Activated CD4-positive, alpha-beta T cell treated with anti-CD3 and anti-CD28 coated beads, Interleukin-2, amount 50 U/mL, for 16 hours (primary cell): Measurements from ENCODE around the gene MYL9.
A peak's percentile ranks its signal among the peaks of the same experiment; 100 is the strongest.
"Not testable (repeated sequence)": the region's sequence is repeated elsewhere in the genome, so short reads cannot be mapped to it uniquely, and the experiment has no call there.

ENCODE experiments used
- DNase-seq: peaks from one replicate; pipeline ENCODE4 v3.0.0-alpha.2; 2020

MYL9 gene

DNA sequence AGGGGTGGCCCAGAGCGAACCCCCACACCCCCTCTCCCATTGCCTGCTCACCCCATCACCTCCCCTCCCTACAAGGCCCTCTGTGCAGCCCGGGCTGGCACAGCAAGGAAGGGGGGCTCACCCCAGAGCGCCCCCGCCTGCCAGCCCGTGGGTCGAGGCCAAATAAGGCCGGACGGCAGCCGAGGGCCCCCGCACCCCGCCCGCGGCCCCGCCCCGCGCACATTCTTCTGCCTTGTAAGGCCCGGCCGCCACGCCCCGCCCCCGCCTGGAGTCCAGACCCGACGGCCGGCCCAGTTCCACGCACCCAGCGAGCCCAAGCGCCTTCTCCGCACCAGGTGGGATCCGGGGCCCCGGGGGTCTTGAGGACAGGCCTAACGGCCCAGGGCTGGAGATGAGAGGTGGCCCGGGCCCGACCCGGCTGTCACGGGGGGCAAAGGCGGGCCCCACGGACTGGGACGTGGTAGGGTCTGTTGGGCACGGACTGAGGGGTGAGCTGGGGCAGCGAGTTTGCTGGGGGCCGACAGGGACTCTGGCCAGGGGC, at the start of gene MYL9:
Gene MYL9 (plus strand): TSS at position 293 of the 541 bp plus-strand sequence. CDS start 3,366 bp downstream, outside the sequence.
- no peak for DNase-seq

DNA sequence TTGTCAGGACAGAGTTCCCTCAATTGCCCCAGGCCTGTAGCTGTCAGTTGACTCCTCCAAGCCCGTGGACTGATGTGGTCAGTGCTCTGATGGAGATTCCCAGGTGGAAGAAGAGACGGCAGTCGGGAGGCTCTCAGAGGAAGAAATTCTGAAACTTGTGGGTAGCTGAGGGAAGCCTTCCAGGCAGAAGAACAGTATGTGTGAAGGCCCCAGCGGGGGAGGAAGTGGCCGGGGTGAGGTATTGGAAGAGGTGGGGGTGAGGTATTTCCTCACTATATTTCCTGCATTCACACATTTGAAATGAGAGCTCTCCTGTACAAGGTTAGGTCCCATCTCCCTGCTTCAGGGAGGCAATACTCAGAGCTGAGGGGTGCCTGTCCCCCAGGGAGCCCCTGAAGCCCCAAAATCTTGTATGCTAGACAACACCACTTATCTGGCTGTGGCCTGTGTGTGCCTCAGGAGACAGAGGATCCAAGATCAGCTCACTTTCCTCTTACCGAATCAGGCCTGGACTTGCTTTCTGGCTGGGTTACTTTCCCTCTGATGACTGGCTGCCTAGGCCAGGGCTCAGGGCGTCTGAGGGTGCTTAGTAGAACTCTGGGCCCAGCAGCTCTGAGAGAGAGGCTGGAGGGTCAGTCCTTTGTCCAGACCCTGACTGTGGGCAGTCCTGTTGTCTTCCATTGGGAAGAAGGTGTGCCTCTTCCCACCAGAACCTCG, 49.3 kb upstream of the MYL9 start:
- peak; percentile 79 for DNase-seq

DNA sequence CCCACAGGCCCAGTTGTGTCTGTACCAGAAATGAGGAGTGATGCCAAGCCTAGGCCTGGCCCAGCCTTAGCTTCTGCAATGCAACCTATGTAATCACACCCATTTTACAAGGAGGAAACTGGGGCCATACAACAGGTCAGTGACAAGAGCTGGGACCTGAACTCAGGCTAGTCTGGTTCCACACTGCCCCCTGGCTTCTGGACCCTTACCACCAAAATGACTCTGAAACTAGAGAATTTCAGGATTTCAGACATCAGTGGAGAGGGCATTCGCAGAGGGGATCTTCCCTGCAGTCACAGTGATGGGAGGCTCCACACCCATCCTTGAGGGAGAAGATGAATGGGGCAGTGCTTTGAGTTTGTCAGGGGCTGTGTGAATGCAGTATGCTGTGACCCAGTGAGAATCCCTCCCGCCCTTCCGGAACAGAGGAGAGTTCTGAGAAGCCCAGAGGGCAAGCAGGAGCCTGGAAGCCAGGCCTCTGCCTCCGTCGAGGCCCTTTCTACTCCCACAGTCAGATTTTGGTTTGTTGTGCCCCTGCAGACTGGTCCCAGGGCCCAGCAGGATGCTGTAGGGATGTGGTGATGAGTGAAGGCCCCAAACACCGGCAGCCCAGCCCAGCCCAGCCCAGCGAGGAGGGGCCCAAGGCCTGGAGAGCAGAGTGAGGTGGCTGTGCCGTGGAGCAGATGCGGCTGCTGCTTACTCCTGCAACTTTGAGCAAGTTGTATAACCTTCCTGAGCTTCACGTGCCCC, 48.1 kb upstream of the MYL9 start:
- peak; percentile 5 for DNase-seq

DNA sequence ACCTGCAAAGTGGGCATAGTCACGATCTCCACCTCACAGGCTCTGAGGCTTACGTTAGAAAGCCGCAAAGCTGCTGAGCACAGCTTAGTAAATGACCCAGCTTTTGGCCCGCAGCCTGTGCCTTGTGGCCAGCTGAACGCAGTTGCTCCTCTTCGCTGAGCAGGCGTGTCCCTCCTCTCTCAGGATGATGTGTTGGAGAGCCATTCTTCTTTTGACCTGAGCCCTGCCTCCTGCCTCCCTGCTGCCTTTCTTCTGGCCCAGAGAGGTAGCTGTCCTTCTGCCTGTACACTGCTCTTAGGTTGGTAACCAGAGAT, 47.6 kb upstream of the MYL9 start:
- DNase-seq: no peak

DNA sequence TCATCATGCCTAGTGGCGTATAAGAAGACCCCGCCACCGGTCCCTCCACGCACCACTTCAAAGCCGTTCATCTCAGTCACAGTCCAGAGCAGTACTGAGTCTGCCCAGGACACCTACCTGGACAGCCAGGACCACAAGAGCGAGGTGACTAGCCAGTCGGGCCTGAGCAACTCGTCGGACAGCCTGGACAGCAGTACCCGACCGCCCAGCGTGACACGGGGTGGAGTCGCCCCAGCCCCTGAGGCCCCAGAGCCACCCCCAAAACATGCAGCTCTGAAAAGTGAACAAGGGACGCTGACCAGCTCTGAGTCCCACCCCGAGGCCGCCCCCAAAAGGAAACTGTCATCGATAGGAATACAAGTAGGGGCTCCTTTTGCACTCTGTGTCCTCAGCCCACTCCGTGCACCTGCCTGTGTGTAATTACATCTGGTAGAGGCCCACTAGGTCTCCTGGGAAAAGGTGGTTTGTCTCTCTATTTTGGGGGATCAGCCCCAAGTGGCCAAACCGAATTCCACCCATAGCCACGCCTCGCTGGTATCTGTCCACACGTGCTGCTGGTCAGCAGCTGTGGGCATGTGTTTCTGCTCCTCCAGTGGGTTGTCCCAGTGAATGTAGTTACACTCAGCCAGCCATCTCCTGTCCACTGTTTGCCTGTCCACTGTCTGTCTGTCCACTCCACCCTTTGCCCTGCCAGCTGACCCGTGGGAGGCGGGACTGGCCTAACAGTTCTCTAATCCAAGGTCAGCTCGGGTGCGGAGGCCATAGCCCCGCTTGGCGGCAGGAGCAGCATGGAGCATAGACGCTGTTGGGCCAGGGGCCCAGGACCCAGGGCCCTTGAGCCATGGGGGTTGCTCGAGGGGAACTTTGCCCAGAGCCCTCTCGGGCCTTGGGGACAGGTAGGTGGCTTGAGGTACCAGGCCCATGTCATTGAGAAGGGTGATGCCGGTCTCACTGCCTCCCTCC, 44.3 kb upstream of the MYL9 start:
- DNase-seq: no peak

- DNase-seq: no peak
Observed at GRCh38 chr20:36497856-36498255, 43.5 kb upstream of the MYL9 start.

- DNase-seq: no peak
Observed at GRCh38 chr20:36498386-36499179, 42.7 kb upstream of the MYL9 start.

DNA sequence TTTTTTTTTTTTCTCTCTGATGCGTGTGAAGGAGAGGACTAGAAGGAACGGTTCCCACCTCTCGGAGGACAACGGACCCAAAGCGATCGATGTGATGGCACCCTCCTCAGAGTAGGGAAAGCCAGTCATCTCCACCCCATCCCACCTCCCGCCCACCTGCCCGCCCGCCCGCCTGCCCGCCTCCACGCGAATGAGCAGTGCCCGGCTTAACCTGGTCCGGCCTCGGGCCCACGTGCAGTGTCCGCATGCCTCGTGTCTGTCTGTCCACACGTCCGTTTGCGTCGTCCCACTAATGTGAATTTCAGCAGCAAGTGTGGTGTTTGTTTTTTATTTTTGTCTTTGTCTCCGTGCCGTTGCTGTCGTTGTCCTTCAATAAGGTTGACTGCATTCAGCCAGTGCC, 42.1 kb upstream of the MYL9 start:
- DNase-seq: no peak

DNA sequence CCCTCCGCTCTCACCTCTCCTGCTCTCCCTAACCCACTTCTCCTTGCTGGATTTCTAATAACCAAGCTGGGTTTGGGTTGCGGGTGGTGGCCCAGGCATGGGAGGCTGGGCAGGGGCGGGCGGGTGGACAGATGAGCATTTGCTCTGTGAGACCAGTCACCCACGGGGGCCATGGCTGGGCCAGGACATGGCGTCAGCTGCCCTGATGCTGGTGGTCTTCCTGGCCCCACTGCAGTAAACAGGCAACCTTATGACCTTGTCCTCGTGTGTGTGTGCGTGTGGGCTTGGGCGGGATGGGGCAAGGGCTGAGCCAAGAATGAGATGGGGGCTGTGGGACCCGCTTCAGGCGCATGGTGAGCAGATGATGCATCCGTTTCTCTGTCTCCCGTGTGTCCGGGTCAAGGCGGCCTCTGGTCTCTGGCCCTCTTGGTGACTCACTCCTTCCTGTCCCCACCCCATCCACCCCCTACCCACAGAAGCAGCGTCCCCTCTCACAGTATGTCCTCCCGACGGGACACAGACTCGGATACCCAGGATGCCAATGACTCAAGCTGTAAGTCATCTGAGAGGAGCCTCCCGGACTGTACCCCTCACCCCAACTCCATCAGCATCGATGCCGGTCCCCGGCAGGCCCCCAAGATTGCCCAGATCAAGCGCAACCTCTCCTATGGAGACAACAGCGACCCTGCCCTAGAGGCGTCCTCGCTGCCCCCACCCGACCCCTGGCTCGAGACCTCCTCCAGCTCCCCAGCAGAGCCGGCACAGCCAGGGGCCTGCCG, 41.4 kb upstream of the MYL9 start:
- no peak for DNase-seq

DNA sequence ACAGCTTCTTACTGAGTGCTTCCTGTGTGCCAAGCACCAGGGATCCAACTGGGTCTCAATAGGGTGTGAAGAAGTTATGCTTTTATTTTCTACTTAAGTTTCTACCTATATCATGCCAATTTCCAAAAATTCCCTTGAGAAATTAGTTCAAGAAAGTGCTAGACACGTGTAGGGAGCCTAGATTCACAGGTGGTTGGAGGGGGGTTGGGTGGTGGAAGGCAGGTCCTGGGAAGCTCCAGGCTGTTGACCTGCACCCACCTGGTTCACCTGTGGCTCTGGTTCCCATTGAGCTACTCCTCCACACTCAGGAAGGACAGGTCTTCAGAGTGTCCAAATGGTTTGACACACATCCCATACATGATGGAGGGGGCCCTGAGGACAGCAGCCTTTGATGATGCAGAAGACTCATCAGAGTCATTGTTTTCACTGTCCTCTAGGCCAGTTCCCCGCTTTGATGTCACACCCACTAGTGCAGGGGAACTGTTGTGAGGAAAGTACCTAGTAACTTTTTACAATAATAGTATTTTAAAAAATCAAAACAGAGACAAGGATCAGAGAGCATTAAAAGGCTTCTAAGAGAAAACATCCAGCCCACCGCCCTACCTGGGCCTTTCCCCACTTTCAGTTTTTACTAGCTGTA, 39.8 kb upstream of the MYL9 start:
- DNase-seq: no peak

DNA sequence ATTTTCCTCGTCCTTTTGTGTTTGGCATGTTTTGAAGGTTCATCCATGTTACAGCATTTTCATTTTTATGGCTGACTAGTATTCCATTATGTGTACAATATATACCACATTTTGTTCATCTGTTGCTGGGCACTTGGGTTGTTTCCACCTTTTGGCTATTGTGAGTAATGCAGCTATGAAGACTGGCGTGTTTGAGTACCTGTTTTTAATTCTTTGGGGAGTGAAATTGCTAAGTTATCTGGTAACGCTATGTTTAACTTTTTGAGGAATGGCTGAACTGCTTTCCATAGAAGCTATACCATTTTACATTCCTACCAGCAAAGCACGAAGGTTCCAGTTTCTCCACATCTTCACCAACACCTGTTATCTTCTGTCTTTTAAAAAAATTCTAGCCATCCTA, 37.0 kb upstream of the MYL9 start:
- DNase-seq: no peak

DNA sequence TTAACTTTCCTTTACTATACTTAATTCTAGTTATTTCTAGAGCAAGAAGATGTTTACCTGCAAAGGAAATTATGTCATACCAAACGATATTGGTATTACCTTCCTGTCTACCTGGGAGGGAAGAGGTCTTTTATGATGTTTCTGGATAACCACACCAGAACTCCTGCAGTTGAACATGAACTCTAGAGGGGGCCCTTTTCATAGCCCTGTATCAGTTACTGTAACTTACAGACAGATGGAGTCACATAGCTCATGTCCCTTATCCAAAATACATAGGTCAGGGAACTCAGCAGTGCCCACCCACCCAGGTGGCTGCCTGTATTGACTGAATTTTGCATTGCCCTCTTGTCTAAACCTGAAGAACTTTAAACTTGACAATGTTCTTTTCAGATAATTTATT, 35.1 kb upstream of the MYL9 start:
- peak; percentile 23 for DNase-seq

- DNase-seq: no peak
Observed at GRCh38 chr20:36507746-36508145, 33.6 kb upstream of the MYL9 start.

- DNase-seq: peak; percentile 78
Observed at GRCh38 chr20:36519012-36519719, 22.2 kb upstream of the MYL9 start.

DNA sequence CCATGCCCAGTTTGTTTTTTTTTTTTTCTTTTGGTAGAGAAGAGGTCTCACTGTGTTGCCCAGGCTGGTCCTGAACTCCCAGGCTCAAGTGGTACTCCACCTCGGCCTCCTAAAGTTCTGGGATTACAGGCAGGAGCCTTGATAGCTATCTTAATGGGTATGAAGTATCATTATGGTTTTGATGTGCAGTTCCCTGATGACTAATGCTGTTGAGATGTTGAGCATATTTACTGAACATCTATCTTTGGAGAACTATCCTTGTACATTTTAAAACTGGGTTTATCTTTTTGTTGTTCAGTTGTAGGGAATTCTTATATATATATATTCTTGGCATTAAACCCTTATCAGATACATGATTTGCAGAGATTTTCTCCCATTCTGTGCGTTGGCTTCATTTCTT, 21.4 kb upstream of the MYL9 start:
- DNase-seq: peak; percentile 24

DNA sequence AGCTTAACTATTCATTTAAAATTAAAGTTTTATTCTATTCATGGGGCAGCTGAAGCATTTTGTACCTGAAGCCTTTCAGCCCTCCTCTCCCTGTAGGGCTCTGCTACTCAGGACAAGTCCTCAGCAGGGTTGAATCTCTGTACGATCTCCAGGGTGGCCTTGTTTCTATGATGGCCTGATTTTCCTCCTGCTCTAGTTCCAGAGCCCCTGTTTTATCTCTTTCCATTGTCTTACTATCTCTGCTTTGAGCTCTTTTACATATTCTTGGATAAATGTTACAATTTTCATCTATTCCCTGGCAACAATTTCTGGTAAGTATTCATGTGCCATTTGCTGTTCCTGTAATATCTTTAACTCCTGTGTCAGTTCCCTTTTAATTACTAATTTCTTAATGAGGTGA, 19.8 kb upstream of the MYL9 start:
- no peak for DNase-seq

DNA sequence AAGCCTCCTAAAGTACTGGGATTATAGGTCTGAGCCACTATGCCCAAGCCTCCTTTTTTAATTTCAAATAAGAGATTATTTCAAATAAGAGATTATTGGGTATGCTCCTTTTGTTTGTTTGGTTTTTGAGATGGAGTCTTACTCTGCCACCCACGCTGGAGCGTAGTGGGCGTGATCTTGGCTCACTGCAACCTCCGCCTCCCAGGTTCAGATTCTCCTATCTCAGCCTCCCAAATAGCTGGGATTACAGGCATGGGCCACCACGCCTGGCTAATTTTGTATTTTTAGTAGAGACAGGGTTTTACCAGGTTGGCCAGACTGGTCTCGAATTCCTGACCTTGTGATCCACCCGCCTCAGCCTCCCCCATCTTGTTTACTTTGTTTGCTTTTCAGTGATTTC, 18.9 kb upstream of the MYL9 start:
- DNase-seq: not testable (repeated sequence)

GRCh38 chr20:36523341-36523740, 18.0 kb upstream of the MYL9 start:
- DNase-seq: no peak

DNA sequence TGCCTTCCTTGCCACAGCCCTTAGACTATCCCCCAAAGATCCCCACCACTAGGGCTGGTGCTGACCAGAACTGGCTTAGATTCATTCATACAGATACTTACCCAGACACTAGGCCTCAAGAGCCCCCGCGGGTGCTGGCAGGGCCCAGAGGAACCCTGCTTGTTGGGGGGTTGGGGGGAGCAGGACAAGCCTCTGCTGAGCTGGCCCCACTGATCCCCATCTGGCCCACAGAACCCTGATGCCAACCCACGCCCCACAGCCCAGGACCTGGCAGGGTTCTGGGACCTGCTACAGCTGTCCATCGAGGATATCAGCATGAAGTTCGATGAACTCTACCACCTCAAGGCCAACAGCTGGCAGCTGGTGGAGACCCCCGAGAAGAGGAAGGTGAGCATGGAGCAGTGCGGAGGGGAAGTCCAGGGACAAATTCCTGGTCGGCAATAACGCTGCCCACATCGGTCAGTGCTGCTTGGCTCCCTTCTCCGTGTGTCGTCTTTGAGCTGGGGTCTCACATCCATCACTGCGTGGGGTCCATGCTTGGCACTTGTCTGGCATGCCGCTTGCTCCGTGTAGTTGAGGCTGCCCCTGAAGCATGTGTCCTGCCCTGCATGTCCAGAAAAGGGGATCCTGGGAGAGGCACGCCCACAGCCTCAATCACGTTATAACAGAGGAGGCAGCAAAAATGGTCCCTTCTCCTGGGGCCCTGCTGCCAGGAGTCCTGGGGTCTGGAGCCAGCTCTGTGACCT, 15.5 kb upstream of the MYL9 start:
- DNase-seq: no peak
